ENCODE results near the gene PPARD. TPM values are rescaled to one million over a fixed set of nuclear protein-coding genes. Genes with fewer than 3 reads are reported as not detected.

The PPARD gene
- total RNA-seq, 1 donor from 2014 or later = 27.0 TPM

DNA sequence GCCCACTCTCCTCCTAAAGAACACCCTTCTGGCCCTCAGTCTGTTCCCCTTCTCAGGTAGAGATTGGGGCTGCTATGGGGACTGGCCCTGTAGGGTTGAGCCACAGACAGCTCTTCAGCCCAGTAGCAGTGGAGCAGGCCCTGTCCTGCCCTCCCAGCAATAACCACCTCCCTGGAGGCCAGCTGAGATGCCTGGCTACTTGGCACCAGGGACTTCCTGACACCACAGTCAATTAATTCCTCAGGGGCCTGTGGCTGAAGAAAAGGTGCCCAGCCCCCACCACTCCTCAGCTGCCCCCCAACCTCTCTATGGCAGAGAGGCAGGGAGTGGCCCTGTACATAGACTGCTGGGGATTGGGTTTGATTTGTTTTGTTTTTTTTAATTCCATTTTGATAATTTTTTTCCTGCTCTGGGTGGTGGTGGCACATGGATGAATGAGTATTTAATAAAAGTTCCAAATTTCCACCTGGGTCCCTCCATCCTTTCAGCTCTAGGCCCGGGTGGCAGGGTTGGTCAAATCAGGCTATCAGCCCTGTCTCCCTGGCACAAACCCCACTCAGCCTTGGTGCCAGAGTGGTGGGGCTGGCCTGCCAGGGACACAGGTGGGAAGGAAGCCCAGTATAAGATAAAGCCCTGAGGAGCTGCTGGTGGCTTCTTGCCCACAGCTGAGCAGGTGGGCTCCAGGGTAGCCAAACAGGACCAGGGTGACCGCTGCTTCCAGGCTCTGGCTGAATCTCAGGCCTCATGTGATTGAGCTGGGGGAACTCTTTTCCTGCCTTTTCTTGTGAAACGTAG, 46.6 kb upstream of the PPARD start:
- DNase-seq (ENCODE audit: low spot score) = peak; percentile 43
- no peak overlapping the region for H3K4me3 Mint-ChIP-seq (ENCODE audit: unreplicated experiment)
- no peaks in the 10 kb centered on the region for H3K27me3 Mint-ChIP-seq (ENCODE audit: low read depth)
- H3K27ac Mint-ChIP-seq (ENCODE audit: unreplicated experiment) = no peak overlapping the region
- H3K4me1 Mint-ChIP-seq (ENCODE audit: low read depth) = peaks cover 3% of the 10 kb centered on the region
- peaks cover 17% of the 10 kb centered on the region for H3K36me3 Mint-ChIP-seq (ENCODE audit: low read depth)
- H3K9me3 Mint-ChIP-seq (ENCODE audit: low read depth) = no peaks in the 10 kb centered on the region
- no peak for TF ChIP-seq CTCF (IDR thresholded peaks at IDR 0.05)

DNA sequence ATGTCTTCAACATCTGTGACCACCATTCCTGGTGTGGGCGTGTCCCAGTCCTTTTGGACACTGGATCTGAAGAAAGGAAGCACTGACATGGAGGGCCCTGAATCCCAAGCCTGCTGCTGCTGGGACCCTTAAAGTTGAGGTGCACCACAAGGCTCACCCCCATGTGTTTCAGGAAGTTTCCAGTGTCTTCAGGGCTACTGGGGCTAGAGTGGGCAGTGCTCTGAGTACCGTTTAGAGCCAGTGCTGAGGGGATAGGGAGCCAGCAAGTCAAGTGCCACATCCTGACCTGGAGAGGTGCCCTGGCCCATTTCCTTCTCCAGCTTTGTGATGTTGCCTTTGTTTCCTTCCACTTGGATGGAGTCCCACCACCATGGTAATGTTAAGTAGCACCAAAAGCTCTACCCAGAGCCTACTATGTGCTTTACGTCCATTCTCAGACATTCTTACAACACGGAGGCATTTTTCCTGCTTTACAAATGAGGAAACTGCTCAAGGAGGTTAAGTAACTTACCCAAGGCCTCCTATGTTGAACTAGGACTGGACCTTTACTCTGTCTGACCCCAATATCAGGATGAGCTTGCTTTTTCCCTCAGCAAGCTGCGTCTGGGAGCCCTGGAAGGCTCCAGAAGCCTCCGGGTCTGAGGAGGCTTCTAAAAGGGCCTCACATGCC, 45.3 kb upstream of the PPARD start:
- no peak for TF ChIP-seq CTCF (IDR thresholded peaks at IDR 0.05)
- Mint-ChIP-seq H3K27me3 (ENCODE audit: low read depth) (no peaks in the 10 kb centered on the region), H3K9me3 (ENCODE audit: low read depth) (no peaks in the 10 kb centered on the region), H3K36me3 (ENCODE audit: low read depth) (peaks cover 6% of the 10 kb centered on the region), H3K27ac (ENCODE audit: unreplicated experiment) (no peak overlapping the region), H3K4me3 (ENCODE audit: unreplicated experiment) (peak overlapping the region; percentile 25), H3K4me1 (ENCODE audit: low read depth) (peaks cover 3% of the 10 kb centered on the region)
- DNase-seq (ENCODE audit: low spot score) = no peak

DNA sequence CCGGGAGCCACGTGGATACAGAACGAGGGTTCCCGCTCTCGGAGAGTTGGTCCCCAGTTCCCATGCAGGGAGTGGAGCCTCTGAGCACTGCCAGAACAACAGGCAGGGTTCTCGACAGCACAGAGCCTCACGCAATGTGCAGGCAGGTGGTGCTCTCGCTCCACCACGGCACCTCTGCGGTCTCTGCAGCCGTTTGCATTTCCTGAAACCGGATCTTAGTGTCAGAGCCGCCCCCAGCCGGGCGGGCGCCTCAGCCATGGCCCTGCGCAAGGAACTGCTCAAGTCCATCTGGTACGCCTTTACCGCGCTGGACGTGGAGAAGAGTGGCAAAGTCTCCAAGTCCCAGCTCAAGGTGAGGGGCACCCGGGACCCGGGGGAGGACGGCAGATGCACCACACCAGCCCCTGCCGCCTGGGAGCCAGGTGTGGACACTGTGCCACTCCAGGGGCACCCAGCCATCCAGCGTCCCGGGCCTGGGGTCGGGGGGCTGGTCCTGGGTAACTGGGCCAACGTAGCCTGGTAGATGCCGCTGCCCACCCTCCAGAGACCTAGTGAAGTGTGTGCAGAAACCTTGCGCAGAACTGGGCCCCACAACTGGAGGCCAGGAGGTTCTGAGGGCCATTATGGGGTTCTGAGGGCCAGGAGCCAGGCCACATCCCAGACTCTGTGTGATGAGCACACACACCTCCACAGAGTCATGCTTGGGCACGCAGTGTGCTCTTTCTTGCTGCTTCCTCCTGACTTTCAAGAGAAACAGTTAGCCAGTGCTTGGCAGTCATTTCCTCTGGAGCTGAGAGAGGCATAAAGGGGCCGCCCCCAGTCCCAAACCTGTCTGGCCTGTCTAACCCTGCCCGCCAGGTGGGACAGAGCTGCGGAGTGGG, 44.5 kb upstream of the PPARD start, which contains the start of gene DEF6:
Gene DEF6, plus strand, starts transcription at position 218 of the 881 bp plus-strand sequence. Its CDS starts 39 bp downstream, at position 257.
- peak; percentile 80 for TF ChIP-seq CTCF (IDR thresholded peaks at IDR 0.05)
- H3K27ac Mint-ChIP-seq (ENCODE audit: unreplicated experiment) = no peak within 1 kb of the TSS
- no peak for DNase-seq (ENCODE audit: low spot score)
- no peaks in the 10 kb centered on the region for H3K9me3 Mint-ChIP-seq (ENCODE audit: low read depth)
- H3K36me3 Mint-ChIP-seq (ENCODE audit: low read depth) = peaks cover 3% of the 10 kb centered on the region
- H3K4me3 Mint-ChIP-seq (ENCODE audit: unreplicated experiment) = peak within 1 kb of the TSS; percentile 25
- no peaks in the 10 kb centered on the region for H3K27me3 Mint-ChIP-seq (ENCODE audit: low read depth)
- H3K4me1 Mint-ChIP-seq (ENCODE audit: low read depth) = peaks cover 10% of the 10 kb centered on the region

GRCh38 chr6:35298625-35299140, 43.7 kb upstream of the PPARD start:
- Mint-ChIP-seq H3K9me3 (ENCODE audit: low read depth) (no peaks in the 10 kb centered on the region), H3K4me3 (ENCODE audit: unreplicated experiment) (no peak overlapping the region), H3K27ac (ENCODE audit: unreplicated experiment) (no peak overlapping the region), H3K27me3 (ENCODE audit: low read depth) (no peaks in the 10 kb centered on the region), H3K36me3 (ENCODE audit: low read depth) (peaks cover 3% of the 10 kb centered on the region), H3K4me1 (ENCODE audit: low read depth) (peaks cover 16% of the 10 kb centered on the region)
- TF ChIP-seq CTCF (IDR thresholded peaks at IDR 0.05) = no peak
- DNase-seq (ENCODE audit: low spot score) = no peak

All from chondrocyte (in vitro differentiated cells).